CD4-positive, alpha-beta T cell treated with Interleukin-6 at 100 ng/mL for 8 hours (primary cell): ENCODE data around the gene ARHGEF11.

Source experiments
- DNase-seq: peaks from one replicate; pipeline ENCODE4 v3.0.0-alpha.2; 2020; ENCODE audit warnings: mixed read lengths, low spot score

ARHGEF11 gene

GRCh38 chr1:156949127-156949526, 96.4 kb downstream of the ARHGEF11 start:
- DNase-seq = no peak

GRCh38 chr1:156948708-156949107, 96.8 kb downstream of the ARHGEF11 start:
- DNase-seq = no peak

- DNase-seq = no peak
These were observed 97.6 kb downstream of the ARHGEF11 start for GRCh38 chr1:156947818-156948525.

GRCh38 chr1:156947127-156947526, 98.4 kb downstream of the ARHGEF11 start:
- DNase-seq = no peak

GRCh38 chr1:156945881-156946661, 99.5 kb downstream of the ARHGEF11 start:
- DNase-seq = no peak

- DNase-seq = no peak
These were observed 100.7 kb downstream of the ARHGEF11 start for GRCh38 chr1:156944848-156945247.

GRCh38 chr1:156944268-156944667, 101.3 kb downstream of the ARHGEF11 start:
- DNase-seq = no peak

- DNase-seq = no peak
These were observed 101.8 kb downstream of the ARHGEF11 start for GRCh38 chr1:156943756-156944155.

GRCh38 chr1:156942576-156942975, 103.0 kb downstream of the ARHGEF11 start:
- no peak for DNase-seq

GRCh38 chr1:156942176-156942575, 103.4 kb downstream of the ARHGEF11 start:
- no peak for DNase-seq

- DNase-seq = no peak
These were observed 103.9 kb downstream of the ARHGEF11 start for GRCh38 chr1:156941675-156942074.

GRCh38 chr1:156939786-156940334, 105.7 kb downstream of the ARHGEF11 start:
- no peak for DNase-seq

- no peak for DNase-seq
These were observed 106.7 kb downstream of the ARHGEF11 start for GRCh38 chr1:156938813-156939212.

GRCh38 chr1:156937883-156938282, 107.7 kb downstream of the ARHGEF11 start:
- DNase-seq = no peak

GRCh38 chr1:156936721-156937220, 108.8 kb downstream of the ARHGEF11 start:
- no peak for DNase-seq

- no peak for DNase-seq
These were observed 109.4 kb downstream of the ARHGEF11 start for GRCh38 chr1:156936191-156936590.

- no peak for DNase-seq
These were observed 109.9 kb downstream of the ARHGEF11 start for GRCh38 chr1:156935505-156936128.

- DNase-seq = no peak
These were observed 112.4 kb downstream of the ARHGEF11 start for GRCh38 chr1:156933136-156933535.

GRCh38 chr1:156931974-156932710, 113.4 kb downstream of the ARHGEF11 start:
- no peak for DNase-seq

- DNase-seq = no peak
These were observed 114.2 kb downstream of the ARHGEF11 start for GRCh38 chr1:156931211-156931952.

GRCh38 chr1:156930483-156930882, 115.1 kb downstream of the ARHGEF11 start:
- DNase-seq = no peak
